HFFc6 (cell line): Measurements from ENCODE around the gene FBXL13. TPM values are rescaled to one million over a fixed set of nuclear protein-coding genes. Genes with fewer than 3 reads are reported as not detected.
"Not testable (repeated sequence)": the region's sequence is repeated elsewhere in the genome, so short reads cannot be mapped to it uniquely, and the experiment has no call there.

Source experiments
- DNase-seq: peaks from one replicate; pipeline ENCODE4 v3.0.0-alpha.2; 2018
- H3K27ac Mint-ChIP-seq: 2 replicates; pipeline ENCODE4 v1.8.0; 2020; ENCODE audit warnings: mild to moderate bottlenecking, mixed read lengths
- H3K27me3 Mint-ChIP-seq: 2 replicates; pipeline ENCODE4 v1.8.0; 2021; ENCODE audit warnings: mild to moderate bottlenecking, moderate library complexity, mixed read lengths; ENCODE audit not compliant: insufficient read depth
- H3K36me3 Mint-ChIP-seq: 2 replicates; pipeline ENCODE4 v1.8.0; 2021; ENCODE audit warnings: low read depth, mixed read lengths
- H3K4me1 Mint-ChIP-seq: 2 replicates; pipeline ENCODE4 v1.8.0; 2020; ENCODE audit warnings: low read depth, mixed read lengths
- H3K4me3 Mint-ChIP-seq: 2 replicates; pipeline ENCODE4 v1.8.0; 2020; ENCODE audit warnings: mild to moderate bottlenecking, moderate library complexity, mixed read lengths
- H3K9me3 Mint-ChIP-seq: 2 replicates; pipeline ENCODE4 v1.8.0; 2020; ENCODE audit warnings: mild to moderate bottlenecking, mixed read lengths
- total RNA-seq, 6 experiments: library from RNA; stranded (reverse); fragmentation: NEBNext Ultra II Directional; extraction: Animal tissue kit (Norgen Biotek cat#: 25700); gene quantifications; 2 replicates in 1 of 6; 3 replicates in 5 of 6; pipeline ENCODE4 v1.2.3, GENCODE V29; 2021

FBXL13 gene
- total RNA-seq, 6 experiments from 2014 or later: 0.43 to 0.74 (median 0.56) TPM

DNA sequence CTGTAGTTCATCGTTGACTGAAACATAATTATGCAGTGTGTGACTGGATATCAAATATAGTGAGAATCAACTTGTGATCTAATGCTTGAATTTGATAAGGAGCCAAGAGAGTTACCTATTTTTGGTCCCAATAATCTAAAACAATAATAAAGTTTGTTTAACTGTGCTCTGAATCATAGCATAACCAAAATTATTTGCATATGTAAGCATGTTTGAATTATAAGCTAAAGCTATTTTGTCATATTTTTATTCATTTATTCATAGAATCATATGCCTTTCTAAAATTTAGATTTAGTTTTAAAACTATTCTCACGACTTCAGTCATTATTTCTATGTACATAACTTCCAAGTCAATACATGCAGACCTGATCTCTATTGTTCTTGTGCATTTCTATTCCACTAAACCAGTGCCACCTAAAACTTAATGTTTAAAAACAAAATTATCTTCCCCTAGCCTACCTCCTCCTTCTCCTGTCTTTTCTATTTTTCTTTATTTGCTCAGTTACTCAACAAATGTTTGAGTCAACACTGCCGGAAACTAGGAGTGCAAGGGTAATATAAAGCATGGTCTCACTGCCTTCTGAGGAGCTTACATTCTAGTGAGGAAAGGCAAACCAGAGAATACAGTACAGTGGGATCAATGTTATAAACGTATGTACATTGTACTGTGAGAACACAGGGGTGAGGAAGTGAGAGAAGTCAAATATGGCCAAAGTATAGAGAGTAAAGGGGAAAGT lies 284.1 kb downstream of the FBXL13 start:
- not testable (repeated sequence) for H3K36me3 Mint-ChIP-seq, DNase-seq, H3K27me3 Mint-ChIP-seq, H3K9me3 Mint-ChIP-seq, H3K4me3 Mint-ChIP-seq, H3K27ac Mint-ChIP-seq
- H3K4me1 Mint-ChIP-seq: peaks cover 22% of the 10 kb centered on the region

- not testable (repeated sequence) for H3K27me3 Mint-ChIP-seq, DNase-seq, H3K27ac Mint-ChIP-seq, H3K4me1 Mint-ChIP-seq, H3K36me3 Mint-ChIP-seq, H3K4me3 Mint-ChIP-seq, H3K9me3 Mint-ChIP-seq
Measured at GRCh38 chr7:102788770-102789169, 285.8 kb downstream of the FBXL13 start.

- H3K4me1 Mint-ChIP-seq, H3K27me3 Mint-ChIP-seq, H3K27ac Mint-ChIP-seq, H3K9me3 Mint-ChIP-seq, H3K4me3 Mint-ChIP-seq, H3K36me3 Mint-ChIP-seq, DNase-seq: not testable (repeated sequence)
Measured at GRCh38 chr7:102780926-102781325, 293.7 kb downstream of the FBXL13 start.

DNA sequence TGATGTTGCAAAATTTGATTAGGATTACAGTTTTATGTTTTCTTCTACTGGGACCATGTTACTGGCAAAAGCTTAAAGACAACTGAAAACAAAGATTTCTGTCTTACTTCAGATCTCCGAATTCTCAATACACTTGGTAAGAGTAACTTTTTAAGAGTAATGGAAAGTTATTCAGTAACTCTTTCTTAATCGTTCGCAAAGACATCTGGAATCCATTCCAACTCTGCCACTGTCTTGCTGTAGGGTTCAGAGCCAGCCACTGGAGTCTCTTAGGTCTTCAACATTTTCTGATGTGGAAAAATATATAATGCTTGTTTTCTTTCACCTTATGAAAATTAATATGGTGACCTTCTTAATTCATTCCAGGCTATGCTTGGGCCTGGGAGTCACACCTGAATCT lies 295.9 kb downstream of the FBXL13 start:
- H3K4me3 Mint-ChIP-seq, DNase-seq, H3K36me3 Mint-ChIP-seq, H3K9me3 Mint-ChIP-seq, H3K4me1 Mint-ChIP-seq, H3K27me3 Mint-ChIP-seq, H3K27ac Mint-ChIP-seq: not testable (repeated sequence)

DNA sequence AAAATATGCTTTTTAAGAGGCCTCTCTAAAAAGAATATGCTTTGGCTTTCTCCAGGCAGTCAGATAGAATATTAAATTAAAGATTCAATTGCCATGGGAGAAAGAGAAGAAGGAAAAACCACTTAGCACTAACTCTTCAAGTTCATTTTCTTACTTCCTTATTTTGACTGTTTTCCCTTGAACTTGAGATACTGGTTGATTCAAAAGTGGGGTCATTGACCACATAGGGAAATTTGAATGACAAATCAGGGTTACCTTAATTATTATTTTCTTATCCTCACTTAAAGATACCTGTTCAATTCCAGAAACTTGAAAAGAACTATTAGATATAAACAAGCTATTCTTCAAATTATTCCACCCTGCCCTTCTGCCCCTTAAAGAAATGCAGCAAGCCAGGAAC lies 298.4 kb downstream of the FBXL13 start:
- not testable (repeated sequence) for DNase-seq, H3K27me3 Mint-ChIP-seq, H3K9me3 Mint-ChIP-seq, H3K4me1 Mint-ChIP-seq, H3K4me3 Mint-ChIP-seq, H3K36me3 Mint-ChIP-seq, H3K27ac Mint-ChIP-seq

GRCh38 chr7:102770467-102770866 lies 304.1 kb downstream of the FBXL13 start:
- DNase-seq, H3K4me3 Mint-ChIP-seq, H3K9me3 Mint-ChIP-seq, H3K27ac Mint-ChIP-seq, H3K27me3 Mint-ChIP-seq, H3K36me3 Mint-ChIP-seq, H3K4me1 Mint-ChIP-seq: not testable (repeated sequence)

GRCh38 chr7:102769657-102770192 lies 304.9 kb downstream of the FBXL13 start:
- H3K27me3 Mint-ChIP-seq, H3K36me3 Mint-ChIP-seq, H3K27ac Mint-ChIP-seq, H3K4me3 Mint-ChIP-seq, H3K4me1 Mint-ChIP-seq, H3K9me3 Mint-ChIP-seq, DNase-seq: not testable (repeated sequence)

GRCh38 chr7:102763295-102763905 lies 311.2 kb downstream of the FBXL13 start:
- not testable (repeated sequence) for DNase-seq

More at GRCh38 chr7:102763295-102763905, 311.2 kb downstream of the FBXL13 start:
- not testable (repeated sequence) for H3K27me3 Mint-ChIP-seq, H3K36me3 Mint-ChIP-seq, H3K27ac Mint-ChIP-seq, H3K9me3 Mint-ChIP-seq, H3K4me3 Mint-ChIP-seq
- H3K4me1 Mint-ChIP-seq: peaks cover 19% of the 10 kb centered on the region

Other genes starting within 250 kb of the FBXL13 start
- 10 to 100 TPM in 2 of 6 experiments, 1 to 10 TPM in 4; 4.2 to 48.2 (median 4.8) TPM for gene LRRC17, start 161.8 kb downstream of the FBXL13 start, total RNA-seq
- 10 to 100 TPM; 27.3 to 40.9 (median 34.7) TPM for gene ARMC10, start 344 bp upstream of the FBXL13 start, total RNA-seq
- gene NAPEPLD, start 74.3 kb upstream of the FBXL13 start, total RNA-seq: 1 to 10 TPM; 3.4 to 5.3 (median 4.4) TPM
- gene PMPCB, start 222.6 kb upstream of the FBXL13 start, total RNA-seq: 10 to 100 TPM; 50.1 to 66.3 (median 57.7) TPM